ENCODE data around the gene GRB2.

- TF ChIP-seq CTCF (IDR thresholded peaks at IDR 0.05; ENCODE audit: low read depth, low read length) (no peak), EZH2phosphoT487 (IDR thresholded peaks at IDR 0.05; ENCODE audit: low read depth) (no peak)
These were observed 17.7 kb downstream of the GRB2 start for GRCh38 chr17:75387771-75388170.
